ENCODE data around the gene PRKCG. TPM values are rescaled to one million over a fixed set of nuclear protein-coding genes. Genes with fewer than 3 reads are reported as not detected.

The PRKCG gene
- total RNA-seq, 2 experiments from 2014 or later, result not detected

Other genes starting within 250 kb of the PRKCG start
- gene NLRP12, start 57.9 kb upstream of the PRKCG start, total RNA-seq, result not detected
- gene MYADM, start 14.3 kb upstream of the PRKCG start, total RNA-seq, result 10 to 100 TPM; 44.1 to 45.2 TPM
- gene CACNG7, start 27.1 kb downstream of the PRKCG start, total RNA-seq, result not detected
- not detected for gene CACNG8, start 80.7 kb downstream of the PRKCG start, total RNA-seq
- gene CACNG6, start 109.4 kb downstream of the PRKCG start, total RNA-seq, result not detected
- gene VSTM1, start 181.7 kb downstream of the PRKCG start, total RNA-seq, result not detected
- gene TARM1, start 199.2 kb downstream of the PRKCG start, total RNA-seq, result not detected
- gene OSCAR, start 218.6 kb downstream of the PRKCG start, total RNA-seq, result under 1 TPM; 0.27 to 0.29 TPM
- 100 to 1,000 TPM; 104 to 110 TPM for gene NDUFA3, start 220.7 kb downstream of the PRKCG start, total RNA-seq
- 10 to 100 TPM; 34.9 to 36.6 TPM for gene TFPT, start 233.5 kb downstream of the PRKCG start, total RNA-seq
- 100 to 1,000 TPM; 123 to 124 TPM for gene PRPF31, start 233.6 kb downstream of the PRKCG start, total RNA-seq